DOHH2 (cell line): ENCODE measurements around the gene PIGO.

Experiments
- H3F3A ChIP-seq: fragments of 200-600 bp; sonication (generic), shearing (Covaris generic); 2 replicates; pipeline ENCODE4 v1.6.0; 2016; ENCODE audit warnings: antibody characterized with exemption, mild to moderate bottlenecking; ENCODE audit not compliant: control insufficient read depth, insufficient read depth
- H3K27ac ChIP-seq: fragments of 200-600 bp; sonication (generic); 2 replicates; pipeline ENCODE4 v1.5.1; 2014; ENCODE audit warnings: low read depth, mild to moderate bottlenecking, low read length, moderate library complexity
- H3K27me3 ChIP-seq: fragments of 200-600 bp; sonication (generic); 2 replicates; pipeline ENCODE4 v1.6.1; 2014; ENCODE audit warnings: mild to moderate bottlenecking, low read length, mixed read lengths; ENCODE audit not compliant: control insufficient read depth
- H3K36me3 ChIP-seq: fragments of 200-600 bp; sonication (generic); 2 replicates; pipeline ENCODE4 v1.6.1; 2014; ENCODE audit warnings: mild to moderate bottlenecking, low read length, moderate library complexity, mixed read lengths; ENCODE audit not compliant: control insufficient read depth
- H3K4me1 ChIP-seq: fragments of 200-600 bp; sonication (generic); 2 replicates; pipeline ENCODE4 v1.6.1; 2014; ENCODE audit warnings: mild to moderate bottlenecking, low read length, mixed read lengths; ENCODE audit not compliant: control insufficient read depth
- H3K4me2 ChIP-seq: fragments of 200-600 bp; sonication (generic); 2 replicates; pipeline ENCODE4 v1.6.0; 2014; ENCODE audit warnings: mild to moderate bottlenecking, low read length, moderate library complexity
- H3K4me3 ChIP-seq: fragments of 200-600 bp; sonication (generic); 2 replicates; pipeline ENCODE4 v1.5.1; 2014; ENCODE audit warnings: mild to moderate bottlenecking, low read length, mixed read lengths
- H3K79me2 ChIP-seq: fragments of 200-600 bp; sonication (generic); 2 replicates; pipeline ENCODE4 v1.6.1; 2014; ENCODE audit warnings: mild to moderate bottlenecking, low read length, mixed read lengths; ENCODE audit not compliant: control insufficient read depth
- H3K9me2 ChIP-seq: fragments of 200-600 bp; sonication (generic); replicated peaks from 2 replicates; pipeline ENCODE4 v1.6.1; 2014; ENCODE audit warnings: mild to moderate bottlenecking, low read length, mixed read lengths; ENCODE audit not compliant: control insufficient read depth
- H3K9me3 ChIP-seq: fragments of 200-600 bp; sonication (generic); 2 replicates; pipeline ENCODE4 v1.6.1; 2014; ENCODE audit warnings: antibody characterized with exemption, low read length, mixed read lengths; ENCODE audit not compliant: control insufficient read depth, insufficient read depth
- H4K20me1 ChIP-seq: fragments of 200-600 bp; sonication (generic); 2 replicates; pipeline ENCODE4 v1.6.0; 2014; ENCODE audit warnings: low read depth, mild to moderate bottlenecking, antibody characterized with exemption, low read length, moderate library complexity; ENCODE audit not compliant: control insufficient read depth, insufficient read depth
- EZH2phosphoT487 ChIP-seq: fragments of 200-600 bp; sonication (generic); IDR thresholded peaks from 2 replicates; pipeline ENCODE4 v1.6.1; 2017; ENCODE audit warnings: borderline replicate concordance, mild to moderate bottlenecking, antibody characterized with exemption, low read length, moderate library complexity, mixed read lengths
- TF ChIP-seq, protein P1 (sequence below): fragments of 200-600 bp; sonication (generic); IDR thresholded peaks from one replicate; pipeline ENCODE4 v1.5.1; 2014; ENCODE audit warnings: antibody characterized with exemption, mild to moderate bottlenecking, low read depth, low read length; ENCODE audit not compliant: poor library complexity, severe bottlenecking

Gene PIGO

GRCh38 chr9:35057271-35057620, 39.1 kb downstream of the PIGO start:
- Histone ChIP-seq H4K20me1 (no peaks in the 10 kb centered on the region), H3K27me3 (no peaks in the 10 kb centered on the region), H3K36me3 (peaks cover 77% of the 10 kb centered on the region), H3F3A (peaks cover 7% of the 10 kb centered on the region; the same call in 1 of the 2 replicates), H3K79me2 (no peaks in the 10 kb centered on the region), H3K4me2 (no peak overlapping the region), H3K9me3 (no peaks in the 10 kb centered on the region), H3K27ac (no peak overlapping the region), H3K9me2 (no peaks in the 10 kb centered on the region), H3K4me1 (no peaks in the 10 kb centered on the region), H3K4me3 (no peak overlapping the region)
- TF ChIP-seq EZH2phosphoT487, result no peak
- TF ChIP-seq, protein P1, sequence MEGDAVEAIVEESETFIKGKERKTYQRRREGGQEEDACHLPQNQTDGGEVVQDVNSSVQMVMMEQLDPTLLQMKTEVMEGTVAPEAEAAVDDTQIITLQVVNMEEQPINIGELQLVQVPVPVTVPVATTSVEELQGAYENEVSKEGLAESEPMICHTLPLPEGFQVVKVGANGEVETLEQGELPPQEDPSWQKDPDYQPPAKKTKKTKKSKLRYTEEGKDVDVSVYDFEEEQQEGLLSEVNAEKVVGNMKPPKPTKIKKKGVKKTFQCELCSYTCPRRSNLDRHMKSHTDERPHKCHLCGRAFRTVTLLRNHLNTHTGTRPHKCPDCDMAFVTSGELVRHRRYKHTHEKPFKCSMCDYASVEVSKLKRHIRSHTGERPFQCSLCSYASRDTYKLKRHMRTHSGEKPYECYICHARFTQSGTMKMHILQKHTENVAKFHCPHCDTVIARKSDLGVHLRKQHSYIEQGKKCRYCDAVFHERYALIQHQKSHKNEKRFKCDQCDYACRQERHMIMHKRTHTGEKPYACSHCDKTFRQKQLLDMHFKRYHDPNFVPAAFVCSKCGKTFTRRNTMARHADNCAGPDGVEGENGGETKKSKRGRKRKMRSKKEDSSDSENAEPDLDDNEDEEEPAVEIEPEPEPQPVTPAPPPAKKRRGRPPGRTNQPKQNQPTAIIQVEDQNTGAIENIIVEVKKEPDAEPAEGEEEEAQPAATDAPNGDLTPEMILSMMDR, result no peak

- Histone ChIP-seq H3K4me3 (no peak overlapping the region), H3K4me1 (no peaks in the 10 kb centered on the region), H3K9me2 (no peaks in the 10 kb centered on the region), H3K4me2 (no peak overlapping the region), H3K27ac (no peak overlapping the region), H3K79me2 (no peaks in the 10 kb centered on the region), H3F3A (peaks cover 7% of the 10 kb centered on the region; the same call in 1 of the 2 replicates), H3K27me3 (no peaks in the 10 kb centered on the region), H3K36me3 (peaks cover 72% of the 10 kb centered on the region), H4K20me1 (no peaks in the 10 kb centered on the region), H3K9me3 (no peaks in the 10 kb centered on the region)
- TF ChIP-seq, protein P1, result no peak
- no peak for TF ChIP-seq EZH2phosphoT487
Measured at GRCh38 chr9:35056571-35057270, 39.7 kb downstream of the PIGO start.

GRCh38 chr9:35054871-35055644, 41.3 kb downstream of the PIGO start:
- H3K9me3 ChIP-seq, result no peaks in the 10 kb centered on the region
- no peaks in the 10 kb centered on the region for H3K9me2 ChIP-seq
- H3F3A ChIP-seq, result peaks cover 7% of the 10 kb centered on the region; the same call in 1 of the 2 replicates
- no peak overlapping the region for H3K4me3 ChIP-seq
- H3K36me3 ChIP-seq, result peaks cover 68% of the 10 kb centered on the region
- no peaks in the 10 kb centered on the region for H3K4me1 ChIP-seq
- H3K79me2 ChIP-seq, result no peaks in the 10 kb centered on the region
- TF ChIP-seq EZH2phosphoT487, result no peak
- TF ChIP-seq, protein P1, result no peak
- H3K4me2 ChIP-seq, result no peak overlapping the region
- peaks cover 5% of the 10 kb centered on the region; the same call in 1 of the 2 replicates for H4K20me1 ChIP-seq
- H3K27me3 ChIP-seq, result no peaks in the 10 kb centered on the region
- H3K27ac ChIP-seq, result no peak overlapping the region
